Measurements from ENCODE around the gene BBS9. TPM values are rescaled to one million over a fixed set of nuclear protein-coding genes. Genes with fewer than 3 reads are reported as not detected.

BBS9 gene
- total and polyA plus RNA-seq, 2 donors (not counting 1 experiment from before 2014, with no cell fraction given) = 8.4 to 45.2 TPM

DNA sequence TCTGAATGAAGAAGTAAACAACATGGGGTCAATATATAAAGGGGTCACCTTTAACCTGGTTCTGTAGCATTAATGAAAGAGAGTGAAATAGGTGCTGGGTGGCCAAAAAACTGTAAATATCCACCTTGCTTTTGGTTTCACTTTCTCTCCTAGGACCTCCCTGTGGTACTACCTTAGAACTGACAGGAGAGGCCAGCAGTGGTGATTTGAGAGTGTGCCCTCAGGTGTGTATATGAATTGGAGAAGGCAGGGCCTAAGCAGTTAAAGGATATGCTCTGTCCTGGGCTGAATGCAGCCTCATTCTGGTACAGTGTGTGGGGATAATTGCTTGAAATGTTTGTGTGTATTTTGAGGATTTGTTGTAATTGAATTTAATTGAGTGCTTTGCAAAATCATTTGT is 62.0 kb downstream of the BBS9 start:
- H2AFZ ChIP-seq (ENCODE audit: insufficient read depth, low read depth, low read length, poor library complexity, severe bottlenecking) = no peak overlapping the region
- peak; percentile 25 for DNase-seq
- no peaks in the 10 kb centered on the region for H3K9me3 ChIP-seq (ENCODE audit: control extremely low read depth in 1 of 3, control insufficient read depth in 2 of 3, insufficient read depth in 1 of 3, low read length in 2 of 3)
- H3K36me3 ChIP-seq (replicated peaks in 1 of 2; ENCODE audit: control extremely low read depth in 1 of 2, control insufficient read depth in 1 of 2, extremely low read depth in 1 of 2, insufficient read depth in 2 of 2, low read length in 1 of 2) = no peaks in the 10 kb centered on the region
- no peaks in the 10 kb centered on the region for H4K20me1 ChIP-seq (ENCODE audit: control insufficient read depth, insufficient read depth, low read length, poor library complexity, severe bottlenecking)
- peak overlapping the region; percentile 16 for H3K9ac ChIP-seq (ENCODE audit: low read length)
- H3K79me2 ChIP-seq (ENCODE audit: control insufficient read depth, insufficient read depth, low read length) = no peaks in the 10 kb centered on the region
- H3K27me3 Mint-ChIP-seq = no peaks in the 10 kb centered on the region
- H3K4me2 ChIP-seq (replicated peaks; ENCODE audit: low read depth, low read length, poor library complexity, severe bottlenecking) = peak overlapping the region; percentile 40
- ChIA-PET CTCF (interaction anchor here (1.2 to 2.2 kb wide), 2 partner anchors 13 to 741 kb away, joined by 3 to 12 read pairs; no protein-coding TSS in a partner anchor), POLR2A (no interaction called here)
- H3K4me1 Mint-ChIP-seq = peaks cover 30% of the 10 kb centered on the region
- peak overlapping the region; percentile 43 for H3K4me3 Mint-ChIP-seq
- no peak overlapping the region for H3K27ac ChIP-seq (ENCODE audit: low read length in 2 of 2)
- ATAC-seq (ENCODE audit: low read depth) = peak; percentile 47
- H3K9me3 Mint-ChIP-seq (ENCODE audit: insufficient read depth) = no peaks in the 10 kb centered on the region
- TF ChIP-seq, protein P1, sequence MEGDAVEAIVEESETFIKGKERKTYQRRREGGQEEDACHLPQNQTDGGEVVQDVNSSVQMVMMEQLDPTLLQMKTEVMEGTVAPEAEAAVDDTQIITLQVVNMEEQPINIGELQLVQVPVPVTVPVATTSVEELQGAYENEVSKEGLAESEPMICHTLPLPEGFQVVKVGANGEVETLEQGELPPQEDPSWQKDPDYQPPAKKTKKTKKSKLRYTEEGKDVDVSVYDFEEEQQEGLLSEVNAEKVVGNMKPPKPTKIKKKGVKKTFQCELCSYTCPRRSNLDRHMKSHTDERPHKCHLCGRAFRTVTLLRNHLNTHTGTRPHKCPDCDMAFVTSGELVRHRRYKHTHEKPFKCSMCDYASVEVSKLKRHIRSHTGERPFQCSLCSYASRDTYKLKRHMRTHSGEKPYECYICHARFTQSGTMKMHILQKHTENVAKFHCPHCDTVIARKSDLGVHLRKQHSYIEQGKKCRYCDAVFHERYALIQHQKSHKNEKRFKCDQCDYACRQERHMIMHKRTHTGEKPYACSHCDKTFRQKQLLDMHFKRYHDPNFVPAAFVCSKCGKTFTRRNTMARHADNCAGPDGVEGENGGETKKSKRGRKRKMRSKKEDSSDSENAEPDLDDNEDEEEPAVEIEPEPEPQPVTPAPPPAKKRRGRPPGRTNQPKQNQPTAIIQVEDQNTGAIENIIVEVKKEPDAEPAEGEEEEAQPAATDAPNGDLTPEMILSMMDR (IDR thresholded peaks at IDR 0.05) = no peak
- TF ChIP-seq EZH2 (IDR thresholded peaks at IDR 0.05; ENCODE audit: borderline replicate concordance, insufficient read depth, low read depth, low read length, poor library complexity, severe bottlenecking) = no peak
- H3K4me1 ChIP-seq (ENCODE audit: control insufficient read depth in 2 of 2, insufficient read depth in 2 of 2, low read length in 2 of 2) = peaks cover 20 to 21% of the 10 kb centered on the region in 2 donors
- no peak overlapping the region for H3K4me3 ChIP-seq (ENCODE audit: control extremely low read depth in 1 of 5, extremely low read depth in 1 of 5, insufficient read depth in 1 of 5, low read depth in 2 of 5, low read length in 4 of 5)
- intact Hi-C loops (cut with micrococcal nuclease) = no loop called here
- no peaks in the 10 kb centered on the region for H3K27me3 ChIP-seq (replicated peaks in 1 of 4; ENCODE audit: control extremely low read depth in 1 of 4, control insufficient read depth in 3 of 4, insufficient read depth in 4 of 4, low read length in 3 of 4)
- peak overlapping the region; percentile 20 for H3K27ac Mint-ChIP-seq

GRCh38 chr7:33192695-33193291 is 63.4 kb downstream of the BBS9 start:
- Histone ChIP-seq H3K9ac (ENCODE audit: low read length) (no peak overlapping the region), H3K36me3 (replicated peaks in 1 of 2; ENCODE audit: control extremely low read depth in 1 of 2, control insufficient read depth in 1 of 2, extremely low read depth in 1 of 2, insufficient read depth in 2 of 2, low read length in 1 of 2) (no peaks in the 10 kb centered on the region), H3K27ac (ENCODE audit: low read length in 2 of 2) (no peak overlapping the region), H3K4me3 (ENCODE audit: control extremely low read depth in 1 of 5, extremely low read depth in 1 of 5, insufficient read depth in 1 of 5, low read depth in 2 of 5, low read length in 4 of 5) (no peak overlapping the region), H3K79me2 (ENCODE audit: control insufficient read depth, insufficient read depth, low read length) (no peaks in the 10 kb centered on the region), H3K4me1 (ENCODE audit: control insufficient read depth in 2 of 2, insufficient read depth in 2 of 2, low read length in 2 of 2) (peaks cover 20 to 21% of the 10 kb centered on the region in 2 donors), H4K20me1 (ENCODE audit: control insufficient read depth, insufficient read depth, low read length, poor library complexity, severe bottlenecking) (no peaks in the 10 kb centered on the region), H2AFZ (ENCODE audit: insufficient read depth, low read depth, low read length, poor library complexity, severe bottlenecking) (no peak overlapping the region), H3K9me3 (ENCODE audit: control extremely low read depth in 1 of 3, control insufficient read depth in 2 of 3, insufficient read depth in 1 of 3, low read length in 2 of 3) (no peaks in the 10 kb centered on the region), H3K27me3 (replicated peaks in 1 of 4; ENCODE audit: control extremely low read depth in 1 of 4, control insufficient read depth in 3 of 4, insufficient read depth in 4 of 4, low read length in 3 of 4) (no peaks in the 10 kb centered on the region), H3K4me2 (replicated peaks; ENCODE audit: low read depth, low read length, poor library complexity, severe bottlenecking) (peak overlapping the region; percentile 9)
- ChIA-PET CTCF (no interaction called here), POLR2A (no interaction called here)
- Mint-ChIP-seq H3K9me3 (ENCODE audit: insufficient read depth) (no peaks in the 10 kb centered on the region), H3K27me3 (no peaks in the 10 kb centered on the region), H3K27ac (peak overlapping the region; percentile 37), H3K4me3 (peak overlapping the region; percentile 53), H3K4me1 (peaks cover 30% of the 10 kb centered on the region)
- no peak for DNase-seq
- no peak for ATAC-seq (ENCODE audit: low read depth)
- TF ChIP-seq, protein P1 (IDR thresholded peaks at IDR 0.05) = no peak
- TF ChIP-seq EZH2 (IDR thresholded peaks at IDR 0.05; ENCODE audit: borderline replicate concordance, insufficient read depth, low read depth, low read length, poor library complexity, severe bottlenecking) = no peak
- WGBS (ENCODE audit: insufficient coverage) = 100% methylated on average over 1 of the region's 2 CpGs
- intact Hi-C loops (cut with micrococcal nuclease) = no loop called here

All from B cell (primary cell).